Fibroblast of skin of right biceps (primary cell): ENCODE results near the gene BUB1.
"Not testable (repeated sequence)": the region's sequence is repeated elsewhere in the genome, so short reads cannot be mapped to it uniquely, and the experiment has no call there.

ENCODE experiments used
- DNase-seq: peaks from one replicate; pipeline ENCODE4 v3.0.0-alpha.2; 2013

Gene BUB1

GRCh38 chr2:110591973-110592372, 85.9 kb downstream of the BUB1 start:
- not testable (repeated sequence) for DNase-seq

- DNase-seq, result not testable (repeated sequence)
Measured at GRCh38 chr2:110589677-110590330, 88.1 kb downstream of the BUB1 start.

- DNase-seq, result not testable (repeated sequence)
Measured at GRCh38 chr2:110588520-110588919, 89.3 kb downstream of the BUB1 start.
